T-helper 1 cell treated with Interleukin-12 subunit alpha and Interleukin-12 subunit beta and Interleukin-4 antibody, amounts not matched to agents 30 ng/mL and 1 ng/mL, for 36 hours (primary cell): ENCODE results near the gene PLEKHG5. TPM values are rescaled to one million over a fixed set of nuclear protein-coding genes. Genes with fewer than 3 reads are reported as not detected.

Source experiments
- intact Hi-C: fragments of 100-400 bp; cut with micrococcal nuclease; formaldehyde crosslinking; loops from one replicate; pipeline ENCODE4 v1.15.1; 2024
- total RNA-seq: library from RNA; stranded (reverse); gene quantifications from 2 replicates; pipeline ENCODE4 v1.2.3, GENCODE V29; 2022

Gene PLEKHG5, protein sequence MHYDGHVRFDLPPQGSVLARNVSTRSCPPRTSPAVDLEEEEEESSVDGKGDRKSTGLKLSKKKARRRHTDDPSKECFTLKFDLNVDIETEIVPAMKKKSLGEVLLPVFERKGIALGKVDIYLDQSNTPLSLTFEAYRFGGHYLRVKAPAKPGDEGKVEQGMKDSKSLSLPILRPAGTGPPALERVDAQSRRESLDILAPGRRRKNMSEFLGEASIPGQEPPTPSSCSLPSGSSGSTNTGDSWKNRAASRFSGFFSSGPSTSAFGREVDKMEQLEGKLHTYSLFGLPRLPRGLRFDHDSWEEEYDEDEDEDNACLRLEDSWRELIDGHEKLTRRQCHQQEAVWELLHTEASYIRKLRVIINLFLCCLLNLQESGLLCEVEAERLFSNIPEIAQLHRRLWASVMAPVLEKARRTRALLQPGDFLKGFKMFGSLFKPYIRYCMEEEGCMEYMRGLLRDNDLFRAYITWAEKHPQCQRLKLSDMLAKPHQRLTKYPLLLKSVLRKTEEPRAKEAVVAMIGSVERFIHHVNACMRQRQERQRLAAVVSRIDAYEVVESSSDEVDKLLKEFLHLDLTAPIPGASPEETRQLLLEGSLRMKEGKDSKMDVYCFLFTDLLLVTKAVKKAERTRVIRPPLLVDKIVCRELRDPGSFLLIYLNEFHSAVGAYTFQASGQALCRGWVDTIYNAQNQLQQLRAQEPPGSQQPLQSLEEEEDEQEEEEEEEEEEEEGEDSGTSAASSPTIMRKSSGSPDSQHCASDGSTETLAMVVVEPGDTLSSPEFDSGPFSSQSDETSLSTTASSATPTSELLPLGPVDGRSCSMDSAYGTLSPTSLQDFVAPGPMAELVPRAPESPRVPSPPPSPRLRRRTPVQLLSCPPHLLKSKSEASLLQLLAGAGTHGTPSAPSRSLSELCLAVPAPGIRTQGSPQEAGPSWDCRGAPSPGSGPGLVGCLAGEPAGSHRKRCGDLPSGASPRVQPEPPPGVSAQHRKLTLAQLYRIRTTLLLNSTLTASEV
- total RNA-seq, result 1.8 and 2.0 TPM in 2 replicates

GRCh38 chr1:6491480-6491962, at the start of gene PLEKHG5:
Gene PLEKHG5 (minus strand): TSS chr1:6491667. CDS start chr1:6477571, 14,096 bp downstream.
- intact Hi-C loops, result loop anchor here (2.0 kb wide), 2 partner anchors 53 to 111 kb away; partner anchors contain the start of gene KLHL21

GRCh38 chr1:6538956-6539355, 47.5 kb upstream of the PLEKHG5 start:
- intact Hi-C loops, result no loop called here

DNA sequence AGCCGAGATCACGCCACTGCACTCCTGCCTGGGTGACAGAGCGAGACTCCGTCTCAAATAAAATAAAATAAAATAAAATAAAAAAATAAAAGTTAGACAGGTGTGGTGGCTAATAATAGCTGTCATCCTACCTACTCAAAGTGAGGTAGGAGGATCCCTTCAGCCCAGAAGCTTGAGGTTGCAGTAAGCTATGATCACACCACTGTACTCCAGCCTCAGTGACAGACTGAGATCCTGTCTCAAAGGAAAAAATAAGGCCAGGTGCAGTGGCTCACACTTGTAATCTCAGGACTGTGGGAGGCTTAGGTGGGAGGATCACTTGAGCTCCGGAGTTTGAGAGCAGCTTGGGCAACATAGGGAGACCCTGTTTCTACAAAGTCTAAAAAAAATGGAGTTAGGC, 44.8 kb upstream of the PLEKHG5 start:
- intact Hi-C loops, result no loop called here

DNA sequence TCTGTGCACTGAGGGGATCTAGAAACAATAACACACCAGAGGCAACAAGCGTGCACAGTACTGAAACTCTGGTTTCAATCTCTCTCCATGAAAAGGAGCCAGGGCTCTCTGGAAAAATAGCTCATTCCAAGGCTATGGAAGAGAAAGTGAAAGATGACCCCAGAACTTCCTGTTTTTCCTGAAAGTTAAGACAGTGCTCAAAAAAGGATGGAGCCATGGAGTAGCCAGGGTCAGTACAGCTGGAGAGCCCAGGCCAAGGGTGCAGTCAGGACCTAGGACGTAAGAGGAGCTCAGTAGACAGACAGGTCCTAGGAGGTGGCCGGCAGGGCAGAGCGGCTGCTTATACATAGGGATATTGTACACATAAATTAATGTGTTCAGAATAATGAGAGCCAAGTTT, 43.7 kb upstream of the PLEKHG5 start:
- intact Hi-C loops, result no loop called here

DNA sequence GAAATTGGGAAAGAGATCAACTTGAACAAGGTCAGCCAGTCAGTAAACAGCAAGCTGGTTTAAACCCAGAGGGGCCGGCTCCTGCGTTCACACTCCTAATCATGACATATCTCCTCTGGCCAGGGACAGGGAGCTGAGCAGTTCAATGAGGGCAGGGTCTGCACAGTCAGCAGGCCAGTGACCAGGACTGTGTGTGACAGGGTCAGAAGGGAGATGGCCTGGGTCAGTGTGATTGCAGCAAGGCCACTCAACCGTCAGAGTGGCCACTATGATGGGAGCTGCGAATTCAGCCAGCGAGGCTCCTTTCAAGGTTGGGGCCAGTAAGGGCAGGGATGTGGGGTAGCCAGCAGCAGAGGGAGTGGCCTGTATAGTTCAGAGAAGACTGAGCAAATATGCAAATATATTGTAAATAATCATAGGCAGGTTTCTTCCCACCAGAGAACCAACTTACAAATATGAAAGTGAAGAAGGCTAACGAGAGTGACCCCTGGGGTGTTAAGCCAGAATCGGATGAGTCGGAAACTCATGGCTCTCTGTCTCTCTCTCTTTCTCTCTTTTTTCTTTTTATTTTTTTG, 42.9 kb upstream of the PLEKHG5 start:
- intact Hi-C loops, result no loop called here

DNA sequence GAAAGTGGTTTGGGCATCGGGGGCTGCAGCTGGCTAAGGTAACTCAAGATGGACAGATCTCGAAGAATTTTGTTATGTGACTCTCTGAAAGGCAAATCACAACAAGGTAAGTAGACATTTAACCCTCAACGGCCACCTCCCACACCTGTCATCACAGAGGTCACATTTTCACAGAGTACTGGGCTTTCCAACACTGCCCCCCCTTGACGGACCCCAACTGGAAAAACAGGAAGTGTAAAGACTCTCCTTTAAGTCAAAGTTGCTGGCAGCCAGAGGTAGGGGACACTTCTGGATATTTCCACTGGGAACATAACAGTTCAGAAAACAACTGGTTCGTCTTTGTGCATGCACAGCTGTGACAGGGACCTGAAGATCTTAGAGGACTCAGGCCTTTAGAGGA, 40.5 kb upstream of the PLEKHG5 start:
- intact Hi-C loops, result no loop called here

- intact Hi-C loops, result no loop called here
These were observed 39.2 kb upstream of the PLEKHG5 start for GRCh38 chr1:6530504-6531160.

DNA sequence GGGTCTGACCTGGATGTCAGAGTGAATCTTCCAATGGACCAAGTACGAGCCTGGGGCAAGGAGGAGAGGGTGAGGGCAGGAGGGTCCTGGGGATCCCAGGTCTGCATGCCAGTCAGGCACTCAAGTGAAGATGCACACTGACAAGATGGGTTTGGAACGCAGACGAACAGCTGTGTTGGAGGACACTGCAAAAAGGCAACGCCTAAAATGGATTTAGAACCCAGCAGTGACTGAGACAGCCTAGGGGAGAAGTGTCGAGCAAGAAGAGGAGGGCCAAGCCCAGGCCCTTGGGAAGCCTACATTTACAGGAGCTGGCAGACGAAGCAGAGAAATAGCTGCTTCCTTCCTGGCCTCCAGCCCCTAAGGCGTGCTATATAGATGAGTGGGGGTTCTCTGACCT, 37.0 kb upstream of the PLEKHG5 start:
- intact Hi-C loops, result no loop called here

GRCh38 chr1:6526316-6526715, 34.8 kb upstream of the PLEKHG5 start:
- intact Hi-C loops, result no loop called here

- intact Hi-C loops, result loop anchor here (1.0 kb wide), 1 partner anchor 37 kb away; no protein-coding TSS in a partner anchor
These were observed 32.1 kb upstream of the PLEKHG5 start for GRCh38 chr1:6523566-6523965.

DNA sequence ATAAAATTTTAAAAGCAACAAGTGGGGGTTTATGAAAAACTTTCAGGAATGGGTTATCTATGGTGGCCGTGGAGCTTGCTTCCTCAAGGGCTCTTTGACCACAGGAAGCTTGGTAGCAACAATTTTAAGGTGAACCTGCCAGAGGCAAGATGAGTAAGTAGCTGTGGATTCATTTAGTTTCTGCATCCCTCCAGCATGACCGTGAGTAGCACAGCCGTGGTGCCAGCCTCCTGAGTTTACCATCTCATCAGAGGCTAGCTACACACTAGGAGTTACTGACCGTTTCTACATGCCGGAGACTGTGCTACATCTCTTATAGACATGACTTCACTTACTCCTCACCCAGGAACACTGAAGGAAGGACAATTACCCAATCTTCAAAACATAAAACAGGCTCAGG, 30.1 kb upstream of the PLEKHG5 start:
- intact Hi-C loops, result no loop called here

GRCh38 chr1:6519935-6520671, 28.6 kb upstream of the PLEKHG5 start:
- intact Hi-C loops, result no loop called here

- intact Hi-C loops, result no loop called here
These were observed 28.0 kb upstream of the PLEKHG5 start for GRCh38 chr1:6519491-6519934.

GRCh38 chr1:6517435-6517851, 26.0 kb upstream of the PLEKHG5 start:
- intact Hi-C loops, result no loop called here

DNA sequence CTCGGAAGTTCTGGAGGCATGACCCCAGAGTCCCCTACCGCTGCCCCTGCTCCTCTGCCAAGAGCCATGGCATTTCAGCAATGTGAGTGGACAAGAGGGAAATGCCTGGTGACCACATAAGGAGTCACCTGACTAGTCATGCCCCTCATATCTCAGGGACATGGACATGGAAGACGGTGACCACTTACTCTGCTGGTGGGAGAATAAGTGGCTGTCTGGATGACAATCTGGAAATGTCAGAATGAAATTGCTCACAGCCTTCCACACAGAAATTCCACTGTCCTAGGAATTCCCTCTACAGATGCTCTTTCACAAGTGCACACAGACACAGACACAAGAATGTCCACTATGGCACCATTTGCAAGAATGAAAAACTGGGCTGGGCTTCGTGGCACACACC, 24.3 kb upstream of the PLEKHG5 start:
- intact Hi-C loops, result no loop called here

- intact Hi-C loops, result no loop called here
These were observed 21.9 kb upstream of the PLEKHG5 start for GRCh38 chr1:6513320-6513801.

DNA sequence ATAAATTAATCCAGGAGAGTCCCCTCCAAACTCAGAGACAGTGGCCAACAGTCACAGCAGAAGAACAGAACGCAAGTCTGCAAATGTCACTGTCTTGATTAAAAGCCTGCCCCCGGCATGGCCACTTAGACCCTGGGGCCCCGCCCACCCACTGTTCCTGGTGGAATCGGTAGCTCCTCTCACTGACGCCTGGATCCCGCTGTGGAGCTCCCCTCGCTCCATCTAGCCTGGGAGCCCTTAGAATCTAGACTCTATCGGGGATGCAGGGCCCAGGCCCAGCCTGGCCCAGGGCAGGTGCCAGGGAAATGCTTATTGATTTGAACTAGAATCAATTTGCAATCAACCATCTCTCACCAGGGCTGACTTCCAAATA, 21.4 kb upstream of the PLEKHG5 start:
- intact Hi-C loops, result no loop called here

GRCh38 chr1:6512245-6512907, 20.9 kb upstream of the PLEKHG5 start:
- intact Hi-C loops, result no loop called here

DNA sequence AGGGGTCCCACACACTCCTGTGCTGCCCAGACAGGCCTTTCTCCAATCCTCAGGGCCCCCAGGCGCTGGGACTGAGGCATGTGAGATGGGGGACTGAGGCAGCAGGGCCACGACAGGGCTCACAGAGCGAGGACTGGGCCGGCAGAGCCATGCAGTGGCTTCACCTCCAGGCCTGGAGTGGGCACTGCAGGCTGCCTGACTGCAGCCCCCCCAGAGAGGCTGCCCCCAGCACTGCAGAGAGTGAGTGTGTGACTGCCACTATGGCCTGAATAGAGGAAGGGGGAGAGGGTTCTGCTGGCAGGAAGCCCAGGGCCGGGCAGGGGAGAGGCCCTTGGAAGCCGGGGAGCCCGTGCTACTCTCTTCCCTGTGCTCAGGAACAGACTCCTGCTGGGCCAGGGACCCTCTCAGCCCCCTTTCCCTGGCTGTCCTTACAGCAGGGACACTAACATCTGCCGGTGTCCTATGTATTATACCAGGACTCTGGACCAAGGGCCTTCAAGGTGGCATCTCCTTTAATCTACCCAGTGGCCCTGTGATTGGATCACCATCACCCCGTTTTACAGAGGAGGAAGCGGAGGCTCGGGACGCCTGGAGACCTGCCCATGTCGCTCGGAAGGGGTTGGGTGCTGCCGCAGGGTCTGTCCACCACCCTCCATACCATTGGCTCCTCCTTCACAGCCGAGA, 20.2 kb upstream of the PLEKHG5 start:
- intact Hi-C loops, result no loop called here
